Mucosa of descending colon (tissue), 3 donors: ENCODE results near the gene CEACAM20. TPM values are rescaled to one million over a fixed set of nuclear protein-coding genes. Genes with fewer than 3 reads are reported as not detected.

ENCODE experiments used
- ATAC-seq: fragments of 200-7000 bp; cut with Tn5 transposase; one replicate; pipeline ENCODE4 v1.9.1; 2020; ENCODE audit warnings: mild to moderate bottlenecking, moderate library complexity
- DNase-seq, 3 donors: peaks; one replicate each; pipeline ENCODE4 v3.0.0-alpha.2; 2020
- H3K36me3 ChIP-seq: fragments of 200-600 bp; one replicate; pipeline ENCODE4 v1.8.0; 2021; ENCODE audit warnings: low read depth, mild to moderate bottlenecking
- H3K4me1 ChIP-seq: fragments of 200-600 bp; one replicate; pipeline ENCODE4 v1.8.0; 2021; ENCODE audit warnings: low read depth, mild to moderate bottlenecking
- H3K4me3 ChIP-seq: fragments of 200-600 bp; one replicate; pipeline ENCODE4 v1.8.0; 2021; ENCODE audit warnings: mild to moderate bottlenecking
- H3K9me3 ChIP-seq: fragments of 200-600 bp; one replicate; pipeline ENCODE4 v1.8.0; 2021; ENCODE audit warnings: mild to moderate bottlenecking
- CTCF ChIP-seq: fragments of 200-600 bp; IDR thresholded peaks from one replicate; pipeline ENCODE4 v1.8.0; 2022; ENCODE audit warnings: antibody characterized with exemption, mild to moderate bottlenecking
- intact Hi-C, 2 donors: fragments of 100-400 bp; cut with DNase I in 1 of 2; cut with micrococcal nuclease in 1 of 2; formaldehyde crosslinking; loops; one replicate each; pipeline versions ENCODE4 v1.11.0 to v1.11.1; 2022; cut with DNase I, micrococcal nuclease
- total RNA-seq, 3 donors: library from RNA; stranded (reverse); fragmentation: NEBNext Ultra II Directional in 2 of 3; extraction: Animal tissue kit (Norgen Biotek cat#: 25700) in 2 of 3; gene quantifications; one replicate each; pipeline versions ENCODE4 v1.2.1 to v1.2.4, GENCODE V29; 2021 to 2023
- donor health status: DM: no; HTN: no; CAD: no; lungs with moderate emphysema.
- donor health status: DM: no; HTN: no; CAD: no.
- donor health status: DM: no; HTN: yes; CAD: no.

CEACAM20 gene
- total RNA-seq, 3 donors from 2014 or later: 0.32 to 1.3 TPM; not detected in 1

GRCh38 chr19:44509478-44509877 is 20.0 kb downstream of the CEACAM20 start:
- no peak overlapping the region for H3K4me3 ChIP-seq
- H3K36me3 ChIP-seq: no peaks in the 10 kb centered on the region
- no peaks in the 10 kb centered on the region for H3K4me1 ChIP-seq
- ATAC-seq (no peak), DNase-seq (no peak)
- intact Hi-C loops: no loop called here
- H3K9me3 ChIP-seq: no peaks in the 10 kb centered on the region
- no peak for TF ChIP-seq CTCF

GRCh38 chr19:44499962-44500949 is 29.2 kb downstream of the CEACAM20 start, which contains the start of gene ZNF180:
Gene ZNF180 (minus strand): TSS chr19:44500522. CDS start chr19:44497334, 3,188 bp downstream.
- peaks cover 5% of the 10 kb centered on the region for H3K36me3 ChIP-seq
- peaks cover 13% of the 10 kb centered on the region for H3K4me1 ChIP-seq
- H3K9me3 ChIP-seq: peaks cover 39% of the 10 kb centered on the region
- ATAC-seq (peak; percentile 99), DNase-seq (peak; percentile 97 to 98 (median 98))
- intact Hi-C loops: no loop called here
- peak within 1 kb of the TSS; percentile 68 for H3K4me3 ChIP-seq
- TF ChIP-seq CTCF: peak; percentile 43

GRCh38 chr19:44499559-44499958 is 29.9 kb downstream of the CEACAM20 start:
- DNase-seq (no peak), ATAC-seq (no peak)
- peaks cover 8% of the 10 kb centered on the region for H3K36me3 ChIP-seq
- peaks cover 13% of the 10 kb centered on the region for H3K4me1 ChIP-seq
- intact Hi-C loops: no loop called here
- H3K4me3 ChIP-seq: peak overlapping the region; percentile 68
- H3K9me3 ChIP-seq: peaks cover 46% of the 10 kb centered on the region
- TF ChIP-seq CTCF: no peak

GRCh38 chr19:44498988-44499387 is 30.5 kb downstream of the CEACAM20 start:
- peak in 1 of 3 donors; percentile 35 for DNase-seq
- peaks cover 52% of the 10 kb centered on the region for H3K9me3 ChIP-seq
- peaks cover 13% of the 10 kb centered on the region for H3K4me1 ChIP-seq
- peaks cover 14% of the 10 kb centered on the region for H3K36me3 ChIP-seq
- no peak for ATAC-seq
- intact Hi-C loops: no loop called here
- no peak overlapping the region for H3K4me3 ChIP-seq
- no peak for TF ChIP-seq CTCF

- Histone ChIP-seq H3K36me3 (peaks cover 19% of the 10 kb centered on the region), H3K9me3 (peaks cover 75% of the 10 kb centered on the region), H3K4me1 (peaks cover 13% of the 10 kb centered on the region), H3K4me3 (no peak overlapping the region)
- intact Hi-C loops: no loop called here
- DNase-seq (no peak), ATAC-seq (no peak)
- no peak for TF ChIP-seq CTCF
Measured at GRCh38 chr19:44496711-44497110, 32.8 kb downstream of the CEACAM20 start.
